Cerebellar nuclear complex (tissue), 1 donor: Measurements from ENCODE around the gene RABAC1.
A peak's percentile ranks its signal among the peaks of the same experiment; 100 is the strongest.
"Not testable (repeated sequence)": the region's sequence is repeated elsewhere in the genome, so short reads cannot be mapped to it uniquely, and the experiment has no call there.

ENCODE experiments used
- DNase-seq, 2 experiments: peaks; one replicate each; lab custom pipeline; 2025; lab: John Stamatoyannopoulos, UW

The RABAC1 gene, protein sequence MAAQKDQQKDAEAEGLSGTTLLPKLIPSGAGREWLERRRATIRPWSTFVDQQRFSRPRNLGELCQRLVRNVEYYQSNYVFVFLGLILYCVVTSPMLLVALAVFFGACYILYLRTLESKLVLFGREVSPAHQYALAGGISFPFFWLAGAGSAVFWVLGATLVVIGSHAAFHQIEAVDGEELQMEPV

DNA sequence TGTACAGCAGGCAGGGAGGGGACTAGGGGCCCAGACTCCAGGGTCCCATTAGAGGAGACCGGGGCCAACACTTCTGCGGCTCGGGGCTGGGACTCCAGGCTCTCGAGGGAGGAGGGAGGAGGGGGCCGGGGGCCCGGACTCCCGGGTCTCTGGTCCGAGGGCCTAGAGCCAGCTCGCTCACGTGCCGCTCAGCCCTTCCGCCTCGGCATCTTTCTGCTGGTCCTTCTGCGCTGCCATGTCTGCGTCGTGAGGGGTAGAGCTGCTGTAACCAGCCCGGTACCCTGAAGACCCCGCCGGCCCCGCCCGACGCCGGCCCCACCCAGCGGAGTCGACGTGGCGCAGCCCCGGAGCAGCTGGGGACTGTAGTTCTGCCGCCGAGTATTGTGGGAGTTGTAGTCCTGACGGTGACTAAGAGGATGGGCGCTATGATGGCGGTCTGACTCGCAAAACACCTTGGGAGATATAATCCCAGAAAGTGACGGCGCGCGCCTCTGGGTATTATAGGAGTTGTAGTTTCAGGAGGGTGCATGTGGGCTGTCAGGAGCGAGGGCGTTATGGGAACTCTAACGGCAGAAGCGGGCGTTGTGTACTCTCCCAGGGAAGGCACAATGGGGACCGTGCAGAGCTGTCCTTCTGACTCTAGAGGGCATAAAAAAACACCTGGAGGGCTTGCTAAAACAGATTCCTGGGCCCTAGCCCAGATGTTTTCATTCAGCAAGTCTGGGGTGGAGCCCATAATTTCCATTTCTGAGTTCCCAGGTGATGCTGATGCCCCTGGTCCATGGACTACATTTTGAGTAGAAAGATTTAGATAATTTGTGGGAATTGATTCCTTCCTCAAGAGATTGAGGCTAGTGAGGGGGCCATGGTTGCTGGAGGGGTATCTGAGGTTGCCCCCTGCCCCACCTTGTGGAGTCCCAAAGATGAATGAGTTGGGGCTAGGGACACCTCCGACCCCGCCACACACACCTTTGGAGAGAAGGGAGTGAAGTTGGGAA lies at the start of gene RABAC1:
Gene RABAC1 (minus strand): TSS at position 266 of the 998 bp plus-strand sequence. CDS start 29 bp downstream, at position 237.
- peak in 1 of 2 experiments; percentile 78 for DNase-seq

DNA sequence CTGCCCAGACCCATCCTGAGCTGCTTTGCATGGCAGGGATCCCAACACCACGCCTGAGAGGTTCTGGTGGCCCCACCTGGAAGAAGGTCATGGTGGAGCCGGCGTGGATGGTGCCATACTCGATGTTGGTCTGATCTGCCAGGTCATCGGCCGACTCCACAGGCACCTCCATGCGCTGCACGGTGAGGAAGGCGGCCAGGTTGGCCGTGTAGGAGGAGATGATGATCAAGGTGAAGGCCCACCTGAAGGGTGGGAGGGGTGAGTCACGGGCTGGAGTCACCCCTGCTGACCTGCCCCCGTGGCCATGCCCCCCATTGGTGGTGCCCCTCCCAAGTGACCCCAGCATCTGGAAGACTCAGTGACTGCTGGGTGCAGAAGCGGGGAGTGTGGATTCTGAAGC lies 47.4 kb upstream of the RABAC1 start:
- DNase-seq: no peak

DNA sequence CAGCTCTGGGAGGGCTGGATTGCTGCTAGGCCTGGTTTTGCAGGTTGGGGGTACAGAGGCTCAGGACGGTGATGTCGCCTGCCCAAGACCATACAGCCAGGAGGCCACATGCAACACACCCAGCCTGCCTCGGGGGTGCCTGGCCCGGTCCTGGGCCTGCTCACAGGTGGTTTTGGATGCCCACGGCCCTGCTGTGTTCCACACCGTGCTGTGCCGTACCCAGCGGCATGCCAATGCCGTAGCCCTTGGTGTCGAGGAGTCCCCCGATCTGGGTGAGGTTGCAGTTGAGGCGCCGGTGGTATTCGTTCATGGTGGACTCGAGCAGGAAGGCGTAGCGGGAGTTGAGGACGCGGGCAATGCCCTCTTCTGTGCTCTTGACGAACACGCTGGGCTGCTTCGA lies 46.4 kb upstream of the RABAC1 start:
- DNase-seq: no peak

DNA sequence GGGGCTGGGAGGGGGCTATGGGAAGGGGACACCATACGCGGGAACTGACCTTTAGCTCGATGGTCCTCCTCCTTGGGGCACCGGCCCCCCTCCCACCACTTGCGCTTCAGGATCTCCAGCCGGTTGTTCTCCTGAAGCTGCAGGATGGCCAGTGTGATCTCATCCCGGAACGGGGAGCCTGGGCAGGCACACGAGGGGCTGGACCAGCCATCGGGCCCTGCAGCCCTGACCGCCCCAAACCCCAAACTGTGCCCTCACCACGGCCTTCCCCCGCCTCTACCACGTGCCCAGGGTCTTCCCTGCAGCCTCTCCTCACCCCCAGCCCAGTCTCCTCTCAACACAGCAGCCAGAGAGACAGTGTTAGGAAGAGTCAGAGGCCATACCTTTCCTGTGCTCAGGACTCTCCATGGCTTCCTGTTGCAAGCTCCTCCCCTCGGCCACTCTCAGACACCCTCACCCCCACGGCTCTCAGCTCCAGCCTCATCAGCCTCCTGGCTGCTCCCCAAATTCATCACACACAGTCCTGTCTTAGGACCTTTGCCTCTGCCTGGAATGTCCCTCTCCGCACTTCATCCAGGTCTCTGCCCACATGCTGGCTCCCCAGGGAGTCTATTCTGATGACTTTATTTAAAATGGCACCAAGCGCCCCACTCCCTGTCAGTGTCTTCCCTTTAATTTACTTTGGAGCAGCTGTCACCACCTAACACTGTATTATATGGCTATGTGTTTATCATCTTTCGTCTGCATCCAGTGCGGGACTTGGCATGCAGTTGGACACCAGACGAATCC lies 44.6 kb upstream of the RABAC1 start:
- DNase-seq: no peak

DNA sequence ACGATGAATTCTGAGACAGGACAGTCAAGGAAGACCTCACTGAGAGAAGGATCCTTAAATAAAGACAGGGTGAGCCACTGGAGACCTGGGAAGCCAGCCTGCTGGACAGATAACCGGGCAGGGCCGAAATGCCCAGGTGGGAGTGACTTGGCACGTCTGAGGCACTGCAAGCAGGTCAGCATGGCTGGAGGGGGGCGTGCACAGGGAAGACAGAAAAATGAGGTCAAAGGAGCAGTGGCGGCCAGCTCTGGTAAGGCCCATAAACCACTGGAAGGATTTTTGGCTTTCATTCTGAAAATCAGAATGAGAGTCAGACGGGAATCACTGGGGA lies 40.7 kb upstream of the RABAC1 start:
- DNase-seq: no peak

DNA sequence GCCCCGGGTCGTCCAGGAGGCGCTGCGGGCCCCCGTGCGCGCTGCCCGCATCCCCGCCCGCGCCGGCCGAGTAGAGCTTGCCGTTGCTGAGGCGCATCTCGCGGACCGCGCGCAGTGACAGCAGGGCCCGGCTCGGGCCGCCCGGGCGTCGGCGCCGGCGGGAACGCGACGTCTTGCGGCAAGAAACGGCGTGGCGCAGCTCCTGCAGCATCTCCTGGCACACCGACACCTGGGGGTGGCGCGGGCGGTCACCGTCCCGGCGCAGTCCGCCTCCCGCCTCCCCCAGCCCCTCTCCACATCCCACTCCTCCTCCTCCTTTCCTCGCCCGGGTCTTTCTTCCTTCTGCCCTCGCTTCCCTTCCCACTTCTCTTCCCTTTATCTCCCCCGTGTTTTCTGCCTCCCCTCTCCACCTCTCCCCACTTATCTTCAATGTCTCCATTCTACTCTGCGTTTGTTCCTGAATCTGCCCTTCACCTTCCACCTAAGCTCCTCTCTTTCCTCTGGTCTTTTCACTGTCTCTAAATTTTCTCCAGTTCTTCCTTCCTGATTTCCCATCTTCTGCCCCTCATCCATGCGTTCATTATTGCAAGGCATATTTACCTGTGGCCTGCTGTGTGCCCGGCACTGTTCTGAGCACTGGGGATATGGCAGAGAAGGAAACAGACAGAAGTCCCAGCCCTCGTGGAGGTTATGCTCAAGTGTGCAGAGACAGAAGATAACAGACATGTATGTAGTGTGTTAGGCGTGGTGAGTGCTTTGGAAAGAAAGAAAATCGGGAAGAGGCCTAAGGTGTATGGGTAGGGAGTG lies 40.2 kb upstream of the RABAC1 start:
- no peak for DNase-seq

DNA sequence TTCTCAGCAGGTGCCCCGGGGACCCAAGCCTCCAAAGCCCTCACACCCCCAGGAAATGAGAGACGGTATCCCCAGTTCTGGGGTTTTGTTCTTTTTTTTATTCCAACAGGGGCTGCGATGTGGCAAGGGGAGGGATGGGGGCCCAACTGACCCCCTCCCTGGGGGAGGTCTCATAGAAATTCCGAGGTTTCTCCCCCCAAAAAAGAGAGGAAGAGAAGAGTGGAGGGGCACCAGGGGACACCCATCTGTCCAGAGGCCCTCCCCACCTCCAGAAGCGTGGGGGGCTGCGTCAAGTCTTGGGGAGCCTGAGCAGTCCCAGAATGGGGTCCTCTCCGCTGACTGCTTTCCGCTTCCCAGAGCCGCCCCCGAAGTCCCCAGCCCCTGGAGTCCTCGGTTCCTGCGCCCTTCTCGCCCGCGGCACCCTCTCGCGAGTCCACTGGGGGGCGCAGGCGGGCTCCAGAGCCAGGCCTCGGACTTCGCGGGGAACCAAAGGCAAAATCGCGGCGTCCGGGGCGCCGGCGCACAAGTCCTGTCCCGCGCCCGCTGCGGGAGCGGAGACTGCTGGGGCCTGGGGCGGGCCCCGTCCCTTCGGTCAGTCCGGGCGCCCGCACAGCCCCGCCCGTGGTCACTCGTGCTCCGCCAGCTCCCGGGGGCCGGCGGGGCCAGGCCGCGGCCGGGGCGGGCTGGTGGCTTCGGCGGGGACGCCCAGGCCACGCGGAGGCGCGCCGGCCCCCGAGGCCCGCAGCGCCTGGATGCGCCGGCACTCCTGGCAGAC lies 39.3 kb upstream of the RABAC1 start:
- DNase-seq: no peak

DNA sequence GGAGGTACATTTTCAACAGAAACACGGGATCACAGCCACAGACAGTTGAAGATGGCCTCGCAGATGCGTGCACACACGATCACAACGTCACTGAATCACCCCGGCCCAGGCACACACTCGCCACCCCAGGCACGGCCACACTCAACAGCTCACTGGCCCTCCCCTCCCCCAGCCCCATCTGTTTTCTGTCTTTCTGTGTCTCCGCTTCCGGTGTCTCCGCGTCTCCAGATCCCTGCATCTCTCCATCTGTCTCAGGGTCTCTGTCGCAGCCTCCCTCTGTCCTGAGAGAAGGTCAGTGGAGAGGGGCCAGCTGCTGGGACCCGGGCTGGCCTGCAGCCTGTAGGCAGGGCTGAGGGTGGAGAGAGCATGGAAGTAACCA lies 38.7 kb upstream of the RABAC1 start:
- DNase-seq: no peak

DNA sequence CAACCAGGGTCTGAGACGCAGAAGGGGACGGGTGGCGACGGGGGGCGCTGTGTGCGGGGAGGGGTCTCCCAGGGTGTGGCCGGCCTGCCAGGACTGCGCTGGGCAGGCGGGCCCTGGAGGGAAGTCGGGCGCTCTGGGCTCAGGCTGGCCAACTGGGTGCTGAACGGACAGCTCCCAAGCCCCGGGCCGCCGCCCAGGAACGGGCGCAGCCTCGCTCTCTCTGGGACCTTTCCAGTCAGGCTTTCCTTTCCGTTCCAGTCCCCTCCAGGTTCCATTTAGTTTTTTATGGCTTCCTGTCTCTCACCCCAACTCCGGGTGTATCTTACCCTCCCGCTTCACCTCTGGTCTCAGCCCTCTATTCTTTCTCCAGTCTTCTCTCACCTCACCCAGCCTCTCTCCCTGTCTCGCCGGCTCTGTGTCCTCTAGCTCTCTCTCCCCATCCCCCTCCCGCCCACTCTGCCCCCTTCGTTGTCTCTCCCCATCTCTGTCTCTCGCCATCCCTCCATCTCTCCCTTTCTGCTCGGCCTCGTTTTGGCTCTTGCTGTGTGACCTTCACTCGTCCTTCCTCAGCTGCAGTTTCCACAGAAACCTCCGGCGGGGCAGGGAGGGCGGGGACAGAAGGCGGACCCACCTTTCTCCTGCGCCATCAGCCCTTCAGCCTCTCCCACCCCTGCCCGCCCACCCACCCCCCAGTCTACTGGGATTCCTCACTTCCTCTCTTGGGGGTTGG lies 38.2 kb upstream of the RABAC1 start:
- no peak for DNase-seq

DNA sequence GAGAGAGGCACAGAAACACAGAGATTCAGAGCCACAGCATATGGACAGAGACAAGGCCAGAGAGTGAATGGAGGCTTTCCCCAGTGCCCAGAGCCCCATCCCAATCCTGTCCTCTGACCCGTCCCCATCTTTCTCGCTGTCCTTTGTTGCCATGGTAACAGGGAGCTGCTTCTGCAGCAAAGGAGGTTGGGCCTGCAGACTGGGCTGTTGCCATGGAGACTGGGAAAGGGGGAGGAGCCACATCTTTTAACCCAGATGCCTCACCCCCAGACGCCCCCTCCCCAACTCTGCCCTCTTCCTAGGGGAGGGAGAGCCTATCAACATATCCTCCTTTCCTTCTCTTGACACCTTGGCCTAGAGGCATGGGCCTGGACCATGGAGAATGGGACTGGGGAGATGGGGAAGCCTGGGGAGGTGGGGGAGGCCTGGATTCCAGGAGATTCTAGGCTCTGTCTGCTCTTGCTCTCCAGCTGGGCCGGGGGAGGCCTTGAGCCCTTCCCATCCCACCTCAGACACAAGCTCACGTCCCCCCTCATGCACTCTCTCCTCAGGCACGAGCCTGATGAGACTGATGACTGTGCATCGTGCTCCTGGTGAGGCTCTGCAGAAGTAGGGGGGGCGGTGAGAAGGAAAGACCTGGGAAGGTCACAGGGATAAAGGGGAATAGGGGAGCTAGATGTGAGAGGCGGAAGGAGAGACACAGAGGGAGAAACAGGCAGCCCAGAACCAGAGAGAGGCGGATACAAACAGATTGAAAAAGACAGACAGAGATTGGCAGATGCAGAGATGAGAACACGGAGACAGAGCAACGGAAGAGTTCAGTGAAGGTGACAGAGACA lies 37.1 kb upstream of the RABAC1 start:
- peak in 1 of 2 experiments; percentile 60 for DNase-seq

DNA sequence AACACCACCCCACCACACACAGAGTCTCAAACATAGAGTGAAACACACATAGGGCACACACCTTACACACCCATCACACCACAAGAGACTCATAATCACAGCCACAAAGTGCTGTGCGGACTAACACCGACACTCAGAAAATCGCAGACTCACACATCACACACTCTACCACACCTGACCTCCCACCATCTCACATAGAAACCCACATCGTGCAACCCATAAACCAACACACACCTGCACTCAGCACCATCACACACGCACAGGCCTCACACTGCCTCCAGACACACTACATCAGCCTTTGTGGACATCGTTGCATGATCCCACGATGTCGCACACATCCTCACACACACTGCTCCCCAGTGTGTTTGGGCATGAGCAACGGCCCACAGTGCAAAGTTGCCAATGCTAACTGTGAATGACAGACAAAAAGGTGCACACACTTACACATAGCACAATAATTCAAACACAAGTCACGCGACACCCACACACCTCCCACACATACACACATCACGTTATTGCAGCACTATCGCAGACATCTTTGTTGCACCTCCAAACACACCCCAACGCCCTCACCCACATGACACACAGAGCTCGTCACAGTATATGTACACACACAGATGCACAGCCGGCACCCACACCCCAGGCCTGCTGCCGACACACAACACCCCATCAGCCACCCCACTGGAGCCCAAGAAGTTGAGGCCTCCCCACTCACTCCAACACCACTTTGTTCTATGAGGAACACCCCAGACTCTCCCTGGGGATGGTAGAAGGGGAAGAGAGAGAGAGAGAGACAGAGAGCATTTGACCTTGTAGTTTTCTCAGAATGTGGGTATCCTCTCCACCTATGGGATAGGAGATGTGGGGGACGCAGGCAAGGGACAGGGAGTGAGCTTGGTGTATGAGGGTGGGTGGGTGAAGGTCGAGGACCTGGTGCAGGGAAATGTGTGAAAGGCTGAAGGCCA lies 36.2 kb upstream of the RABAC1 start:
- DNase-seq: no peak

DNA sequence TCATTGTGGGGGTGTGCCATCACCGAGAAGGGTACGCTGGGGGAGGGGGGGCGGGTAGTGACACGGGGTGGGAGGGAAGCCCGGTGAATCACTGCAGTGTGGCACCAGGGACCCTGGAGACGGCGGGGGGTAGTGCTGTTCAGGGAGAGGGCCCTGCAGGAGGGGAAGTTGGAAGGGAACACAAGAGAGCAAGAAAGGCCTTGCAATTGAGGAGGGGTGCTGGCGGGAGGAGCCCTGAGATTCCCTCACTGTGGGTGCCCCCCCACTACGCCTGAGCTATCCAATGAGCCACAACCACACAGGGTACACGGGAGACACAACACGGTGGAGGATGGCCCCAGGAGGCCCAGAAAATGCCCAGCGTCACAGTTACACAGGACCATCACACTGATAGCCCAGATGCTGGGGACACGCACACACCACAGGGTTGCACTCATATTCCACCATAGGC lies 35.4 kb upstream of the RABAC1 start:
- DNase-seq: no peak

DNA sequence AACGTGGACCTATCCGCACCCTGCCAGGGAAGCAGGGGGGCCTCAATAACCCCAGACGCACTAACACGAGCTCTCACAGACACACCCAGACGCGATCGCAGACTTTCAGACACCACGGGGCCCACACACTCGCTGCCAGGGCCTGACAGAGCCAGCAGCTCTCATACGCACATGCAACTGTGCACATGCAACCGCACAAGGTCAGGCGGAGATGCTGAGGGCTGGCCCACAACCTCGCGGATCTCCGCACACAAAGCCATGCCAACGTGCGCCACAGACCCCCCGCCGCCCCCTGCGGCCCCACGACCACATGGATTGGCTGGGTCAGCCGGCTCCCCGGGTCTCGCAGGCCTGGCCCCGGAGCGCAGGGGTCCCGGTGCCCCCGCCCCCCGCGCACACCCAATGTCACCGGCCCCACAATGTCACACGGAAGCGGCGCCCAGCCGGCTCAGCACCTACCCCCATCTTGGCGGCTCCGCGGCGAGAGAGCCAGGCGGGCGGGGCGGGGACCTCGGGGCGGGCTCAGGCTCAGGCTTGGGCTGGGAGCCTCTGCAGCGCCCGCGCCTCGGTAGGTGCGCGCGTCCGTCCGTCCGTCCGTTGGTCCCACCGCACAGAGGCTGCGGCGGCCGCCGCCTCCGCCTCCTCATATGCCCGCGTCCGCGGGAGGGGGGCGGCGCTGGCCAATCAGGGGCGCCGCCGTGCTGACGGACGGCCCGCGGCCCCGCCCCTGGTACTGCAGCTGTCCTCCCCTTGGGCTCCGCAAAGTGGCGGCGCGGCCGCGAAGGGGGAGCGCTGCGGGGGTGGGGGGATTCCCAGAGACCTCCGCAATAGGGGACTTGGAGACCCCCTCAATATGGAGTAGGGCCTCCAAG lies 34.7 kb upstream of the RABAC1 start, which contains the start of gene ATP1A3:
Gene ATP1A3 (minus strand): TSS at position 619 of the 872 bp plus-strand sequence. CDS start 154 bp downstream, at position 465.
- no peak for DNase-seq

DNA sequence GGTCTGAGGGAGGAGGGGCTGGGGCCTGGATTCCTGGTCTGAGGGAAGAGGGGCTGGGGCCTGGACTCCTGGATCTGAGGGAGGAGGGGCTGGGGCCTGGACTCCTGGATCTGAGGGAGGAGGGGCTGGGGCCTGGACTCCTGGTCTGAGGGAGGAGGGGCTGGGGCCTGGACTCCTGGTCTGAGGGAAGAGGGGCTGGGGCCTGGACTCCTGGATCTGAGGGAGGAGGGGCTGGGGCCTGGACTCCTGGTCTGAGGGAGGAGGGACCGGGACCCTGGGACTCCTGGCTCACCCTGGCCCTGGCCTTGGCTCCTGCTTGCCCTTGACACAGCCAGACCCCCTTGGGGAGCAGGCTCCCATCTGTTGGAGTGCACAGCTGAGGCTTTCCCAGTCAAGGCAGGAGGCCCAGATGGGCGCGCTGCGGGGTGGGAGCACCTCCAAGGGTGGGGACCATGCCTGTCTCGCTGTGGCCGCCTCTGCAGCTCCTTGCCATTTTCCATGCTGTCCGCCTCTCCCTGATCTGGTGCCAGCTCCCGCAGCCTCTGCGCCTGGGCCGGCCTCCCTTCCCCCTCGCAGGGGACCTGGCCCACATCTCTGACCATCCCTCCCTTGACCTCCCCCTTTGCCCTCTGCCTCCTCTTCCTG lies 32.9 kb upstream of the RABAC1 start:
- not testable (repeated sequence) for DNase-seq

DNA sequence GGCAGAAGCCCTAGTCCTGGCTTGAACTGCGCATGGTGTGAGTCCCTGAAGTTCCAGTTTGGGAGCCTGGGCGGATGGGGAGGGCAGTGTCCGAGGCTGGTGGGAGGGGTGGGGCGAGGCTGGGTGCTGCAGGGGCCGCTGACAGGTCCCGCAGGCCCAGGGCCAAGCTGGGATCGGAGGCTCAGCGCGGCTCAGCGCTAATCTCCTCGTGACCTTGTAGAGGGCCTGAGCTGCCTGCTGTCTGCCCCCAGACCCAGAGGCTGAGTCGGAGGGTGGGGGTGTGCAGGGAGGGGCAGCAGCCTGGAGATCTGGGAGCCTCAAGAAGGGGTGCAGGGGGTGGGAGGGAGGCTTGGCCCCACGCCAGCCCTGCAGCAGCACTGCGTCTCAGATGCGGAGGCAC lies 31.9 kb upstream of the RABAC1 start:
- DNase-seq: no peak

DNA sequence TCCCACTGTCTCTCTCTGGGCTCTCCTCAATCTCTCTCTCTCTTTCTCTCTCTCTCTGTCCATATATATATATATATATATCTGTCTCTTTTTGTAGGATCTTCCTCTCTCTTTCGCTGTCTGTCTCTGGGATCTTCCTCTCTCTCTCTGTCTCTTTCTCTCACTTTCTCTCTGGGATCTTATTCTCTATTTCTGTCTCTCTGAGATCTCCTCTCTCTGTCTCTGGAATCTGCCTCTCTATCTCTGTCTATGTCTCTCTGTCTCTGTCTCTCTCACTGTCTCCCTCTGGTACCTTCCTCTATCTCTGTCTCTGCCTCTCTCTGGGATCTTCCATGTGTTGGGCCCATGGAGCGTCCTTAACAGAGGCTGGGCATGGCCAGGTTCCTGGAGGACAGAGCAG lies 31.5 kb upstream of the RABAC1 start:
- DNase-seq: no peak
